Hepatocyte (in vitro differentiated cells): ENCODE data around the gene ZSCAN25.

Experiments
- EZH2phosphoT487 ChIP-seq: fragments of 200-600 bp; sonication (generic); IDR thresholded peaks from one replicate; pipeline ENCODE4 v1.6.1; 2018; ENCODE audit warnings: antibody characterized with exemption, mild to moderate bottlenecking, low read depth, moderate library complexity; ENCODE audit not compliant: unreplicated experiment, severe bottlenecking
- TF ChIP-seq, protein P1 (sequence below): fragments of 200-600 bp; sonication (generic); IDR thresholded peaks from 2 replicates; pipeline ENCODE4 v1.5.1; 2016; ENCODE audit warnings: antibody characterized with exemption, mild to moderate bottlenecking; ENCODE audit not compliant: poor library complexity

DNA sequence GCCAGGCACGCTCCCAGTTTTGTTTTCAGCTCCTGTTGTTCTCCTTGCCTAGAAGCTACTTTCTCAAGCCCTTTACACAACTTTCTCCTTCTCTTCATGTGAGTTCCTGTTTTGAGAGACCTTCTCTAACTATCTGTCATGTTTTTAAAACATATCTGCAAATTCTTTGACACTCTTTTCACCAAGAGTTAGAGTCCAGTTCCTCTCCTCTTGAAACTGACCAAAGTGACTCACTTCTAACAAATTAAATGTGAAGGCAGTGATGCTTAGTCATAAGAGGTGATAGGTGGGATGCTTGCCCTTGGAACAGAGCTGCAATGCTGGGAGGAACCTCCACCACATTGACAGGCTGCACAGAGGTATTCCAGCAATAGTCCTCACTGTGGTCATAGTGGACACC is 25.3 kb downstream of the ZSCAN25 start:
- TF ChIP-seq, protein P1, sequence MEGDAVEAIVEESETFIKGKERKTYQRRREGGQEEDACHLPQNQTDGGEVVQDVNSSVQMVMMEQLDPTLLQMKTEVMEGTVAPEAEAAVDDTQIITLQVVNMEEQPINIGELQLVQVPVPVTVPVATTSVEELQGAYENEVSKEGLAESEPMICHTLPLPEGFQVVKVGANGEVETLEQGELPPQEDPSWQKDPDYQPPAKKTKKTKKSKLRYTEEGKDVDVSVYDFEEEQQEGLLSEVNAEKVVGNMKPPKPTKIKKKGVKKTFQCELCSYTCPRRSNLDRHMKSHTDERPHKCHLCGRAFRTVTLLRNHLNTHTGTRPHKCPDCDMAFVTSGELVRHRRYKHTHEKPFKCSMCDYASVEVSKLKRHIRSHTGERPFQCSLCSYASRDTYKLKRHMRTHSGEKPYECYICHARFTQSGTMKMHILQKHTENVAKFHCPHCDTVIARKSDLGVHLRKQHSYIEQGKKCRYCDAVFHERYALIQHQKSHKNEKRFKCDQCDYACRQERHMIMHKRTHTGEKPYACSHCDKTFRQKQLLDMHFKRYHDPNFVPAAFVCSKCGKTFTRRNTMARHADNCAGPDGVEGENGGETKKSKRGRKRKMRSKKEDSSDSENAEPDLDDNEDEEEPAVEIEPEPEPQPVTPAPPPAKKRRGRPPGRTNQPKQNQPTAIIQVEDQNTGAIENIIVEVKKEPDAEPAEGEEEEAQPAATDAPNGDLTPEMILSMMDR = no peak
- no peak for TF ChIP-seq EZH2phosphoT487
